Testis (tissue), 3 donors: ENCODE measurements around the gene PDE6H. TPM values are rescaled to one million over a fixed set of nuclear protein-coding genes. Genes with fewer than 3 reads are reported as not detected.

Experiments used
- DNase-seq: peaks from one replicate; pipeline ENCODE4 v3.0.0-alpha.2; 2019
- H3K27ac ChIP-seq, 2 donors: fragments of 200-600 bp; sonication (generic); one replicate each; pipeline ENCODE4 v1.5.1; 2019
- H3K27me3 ChIP-seq: fragments of 200-600 bp; sonication (generic); one replicate; pipeline ENCODE4 v1.5.1; 2019
- H3K36me3 ChIP-seq: fragments of 200-600 bp; sonication (generic); one replicate; pipeline ENCODE4 v1.5.1; 2017; ENCODE audit warnings: low read depth; ENCODE audit errors: missing control alignments
- H3K4me1 ChIP-seq: fragments of 200-600 bp; sonication (generic); one replicate; pipeline ENCODE4 v1.5.1; 2019
- H3K4me3 ChIP-seq, 2 donors: fragments of 200-600 bp; sonication (generic); one replicate each; pipeline ENCODE4 v1.5.1; 2017 to 2019
- H3K9me3 ChIP-seq: fragments of 200-600 bp; sonication (generic); one replicate; pipeline ENCODE4 v1.5.1; 2017
- POLR2A ChIP-seq: fragments of 450-650 bp; IDR thresholded peaks from one replicate; pipeline ENCODE4 v1.6.1; 2017; ENCODE audit warnings: antibody characterized with exemption, mild to moderate bottlenecking, moderate library complexity
- WGBS, 2 donors: methylation state at CpG; one replicate each; pipeline ENCODE4 v1.1.5; 2018; 5-methylcytosine and 5-hydroxymethylcytosine counted together
- intact Hi-C: fragments of 100-400 bp; cut with DNase I; formaldehyde crosslinking; loops from one replicate; pipeline ENCODE4 v1.15.1; 2023; ENCODE audit warnings: low total_unique reads
- polyA plus RNA-seq: library from polyadenylated mRNA; stranded (reverse); fragments of 350-450 nt; fragmentation: Illumina TruSeq; extraction: RNeasy Lipid Tissue Mini Kit (QIAGEN cat#74804); gene quantifications from one replicate; pipeline ENCODE4 v1.2.3, GENCODE V29; 2014; ENCODE audit warnings: low read depth, low replicate concordance; ENCODE audit not compliant: insufficient read depth
- total RNA-seq, 2 donors: library from RNA; depleted of rRNA; stranded (reverse); fragments of >200 nt; gene quantifications; one replicate each; pipeline ENCODE4 v1.2.3, GENCODE V29; 2016
- TF ChIP-seq, protein P1 (sequence below), 3 experiments: fragments of 450-650 bp in 2 of 3; fragments of 200-600 bp in 1 of 3; sonication (generic) in 1 of 3; IDR thresholded peaks; one replicate each; pipeline ENCODE4 v1.5.1; 2016 to 2019; ENCODE audit warnings: antibody characterized with exemption in 3 of 3, mild to moderate bottlenecking in 2 of 3, moderate library complexity in 1 of 3

Gene PDE6H
- total and polyA plus RNA-seq, 3 donors from 2014 or later, result not detected

- Histone ChIP-seq H3K4me1 (peaks cover 26% of the 10 kb centered on the region), H3K4me3 (no peak overlapping the region), H3K9me3 (no peaks in the 10 kb centered on the region), H3K36me3 (no peaks in the 10 kb centered on the region), H3K27ac (peak overlapping the region; percentile 81 to 82), H3K27me3 (no peaks in the 10 kb centered on the region)
- TF ChIP-seq, protein P1, sequence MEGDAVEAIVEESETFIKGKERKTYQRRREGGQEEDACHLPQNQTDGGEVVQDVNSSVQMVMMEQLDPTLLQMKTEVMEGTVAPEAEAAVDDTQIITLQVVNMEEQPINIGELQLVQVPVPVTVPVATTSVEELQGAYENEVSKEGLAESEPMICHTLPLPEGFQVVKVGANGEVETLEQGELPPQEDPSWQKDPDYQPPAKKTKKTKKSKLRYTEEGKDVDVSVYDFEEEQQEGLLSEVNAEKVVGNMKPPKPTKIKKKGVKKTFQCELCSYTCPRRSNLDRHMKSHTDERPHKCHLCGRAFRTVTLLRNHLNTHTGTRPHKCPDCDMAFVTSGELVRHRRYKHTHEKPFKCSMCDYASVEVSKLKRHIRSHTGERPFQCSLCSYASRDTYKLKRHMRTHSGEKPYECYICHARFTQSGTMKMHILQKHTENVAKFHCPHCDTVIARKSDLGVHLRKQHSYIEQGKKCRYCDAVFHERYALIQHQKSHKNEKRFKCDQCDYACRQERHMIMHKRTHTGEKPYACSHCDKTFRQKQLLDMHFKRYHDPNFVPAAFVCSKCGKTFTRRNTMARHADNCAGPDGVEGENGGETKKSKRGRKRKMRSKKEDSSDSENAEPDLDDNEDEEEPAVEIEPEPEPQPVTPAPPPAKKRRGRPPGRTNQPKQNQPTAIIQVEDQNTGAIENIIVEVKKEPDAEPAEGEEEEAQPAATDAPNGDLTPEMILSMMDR (IDR thresholded peaks at IDR 0.05), result no peak
- TF ChIP-seq POLR2A, result peak; percentile 48
- WGBS, 2 donors, result 22 to 31% methylated on average over 3 of the region's 3 CpGs
- DNase-seq, result peak; percentile 54
- intact Hi-C loops, result loop anchor here (10.0 kb wide), 1 partner anchor 54 kb away; no protein-coding TSS in a partner anchor
Measured at GRCh38 chr12:14948672-14949071, 24.2 kb upstream of the PDE6H start.

DNA sequence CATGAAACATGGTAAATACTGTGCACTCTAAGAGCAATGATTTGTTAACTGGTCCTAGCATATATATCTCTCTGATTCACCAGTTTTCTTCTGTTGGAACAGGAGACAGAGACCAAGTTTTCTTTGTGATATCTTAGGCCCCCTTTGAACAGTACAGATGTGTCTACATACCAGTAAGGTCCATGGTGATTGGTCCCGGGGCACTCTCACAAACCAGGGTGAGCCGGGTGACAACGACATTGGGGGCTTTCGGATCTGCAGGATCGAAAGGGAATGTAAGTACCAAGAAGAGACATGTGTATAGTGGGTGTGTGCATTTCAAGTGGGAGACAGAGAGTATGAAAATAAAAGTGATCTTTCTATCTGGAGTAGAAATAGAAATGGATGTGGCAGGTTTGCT is 23.2 kb upstream of the PDE6H start:
- DNase-seq, result no peak
- intact Hi-C loops, result loop anchor here (10.0 kb wide), 1 partner anchor 55 kb away; no protein-coding TSS in a partner anchor
- no peaks in the 10 kb centered on the region for H3K9me3 ChIP-seq
- H3K36me3 ChIP-seq, result no peaks in the 10 kb centered on the region
- WGBS, 2 donors, result 89 to 96% methylated on average over 5 of the region's 5 CpGs
- TF ChIP-seq, protein P1 (IDR thresholded peaks at IDR 0.05), result no peak
- TF ChIP-seq POLR2A, result no peak
- H3K27me3 ChIP-seq, result no peaks in the 10 kb centered on the region
- peak overlapping the region in 1 of 2 donors; percentile 82 for H3K27ac ChIP-seq
- H3K4me3 ChIP-seq, result no peak overlapping the region
- peaks cover 26% of the 10 kb centered on the region for H3K4me1 ChIP-seq

DNA sequence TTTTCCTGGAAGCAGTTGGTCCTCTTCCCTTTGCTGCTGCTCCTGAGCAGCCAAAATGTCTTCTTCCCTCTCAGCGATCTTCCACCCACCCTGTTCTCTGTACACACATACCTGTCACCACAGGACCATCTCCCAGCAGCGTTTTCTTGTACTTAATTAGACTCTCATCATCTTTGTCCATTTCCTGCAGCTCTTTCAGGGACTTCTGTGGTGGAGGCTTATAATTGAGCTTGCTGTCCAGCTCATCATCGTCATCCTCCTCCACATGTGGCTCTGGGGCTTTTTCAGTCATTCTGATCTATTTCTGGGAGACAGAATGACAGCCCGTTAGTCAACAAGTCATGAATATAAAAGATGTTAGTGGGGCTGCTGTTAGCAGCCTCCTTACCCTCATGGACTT is 22.4 kb upstream of the PDE6H start:
- intact Hi-C loops, result no loop called here
- H3K4me3 ChIP-seq, result no peak overlapping the region
- H3K27ac ChIP-seq, result peak overlapping the region in 1 of 2 donors; percentile 20
- TF ChIP-seq POLR2A, result no peak
- TF ChIP-seq, protein P1 (IDR thresholded peaks at IDR 0.05), result no peak
- no peaks in the 10 kb centered on the region for H3K9me3 ChIP-seq
- H3K4me1 ChIP-seq, result peaks cover 23% of the 10 kb centered on the region
- no peaks in the 10 kb centered on the region for H3K36me3 ChIP-seq
- H3K27me3 ChIP-seq, result no peaks in the 10 kb centered on the region
- DNase-seq, result no peak
- WGBS, 2 donors, result 71 to 76% methylated on average over 4 of the region's 4 CpGs

- 80 to 84% methylated on average over 6 of the region's 6 CpGs for WGBS, 2 donors
- TF ChIP-seq, protein P1 (IDR thresholded peaks at IDR 0.05), result no peak
- no peak for TF ChIP-seq POLR2A
- intact Hi-C loops, result no loop called here
- Histone ChIP-seq H3K4me1 (peaks cover 20% of the 10 kb centered on the region), H3K36me3 (no peaks in the 10 kb centered on the region), H3K4me3 (no peak overlapping the region), H3K27me3 (no peaks in the 10 kb centered on the region), H3K9me3 (no peaks in the 10 kb centered on the region), H3K27ac (peak overlapping the region in 1 of 2 donors; percentile 20)
- DNase-seq, result no peak
Measured at GRCh38 chr12:14950982-14951746, 21.7 kb upstream of the PDE6H start.
